ENCODE measurements around the gene ESR2.

- TF ChIP-seq, protein P1, sequence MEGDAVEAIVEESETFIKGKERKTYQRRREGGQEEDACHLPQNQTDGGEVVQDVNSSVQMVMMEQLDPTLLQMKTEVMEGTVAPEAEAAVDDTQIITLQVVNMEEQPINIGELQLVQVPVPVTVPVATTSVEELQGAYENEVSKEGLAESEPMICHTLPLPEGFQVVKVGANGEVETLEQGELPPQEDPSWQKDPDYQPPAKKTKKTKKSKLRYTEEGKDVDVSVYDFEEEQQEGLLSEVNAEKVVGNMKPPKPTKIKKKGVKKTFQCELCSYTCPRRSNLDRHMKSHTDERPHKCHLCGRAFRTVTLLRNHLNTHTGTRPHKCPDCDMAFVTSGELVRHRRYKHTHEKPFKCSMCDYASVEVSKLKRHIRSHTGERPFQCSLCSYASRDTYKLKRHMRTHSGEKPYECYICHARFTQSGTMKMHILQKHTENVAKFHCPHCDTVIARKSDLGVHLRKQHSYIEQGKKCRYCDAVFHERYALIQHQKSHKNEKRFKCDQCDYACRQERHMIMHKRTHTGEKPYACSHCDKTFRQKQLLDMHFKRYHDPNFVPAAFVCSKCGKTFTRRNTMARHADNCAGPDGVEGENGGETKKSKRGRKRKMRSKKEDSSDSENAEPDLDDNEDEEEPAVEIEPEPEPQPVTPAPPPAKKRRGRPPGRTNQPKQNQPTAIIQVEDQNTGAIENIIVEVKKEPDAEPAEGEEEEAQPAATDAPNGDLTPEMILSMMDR (IDR thresholded peaks at IDR 0.05) = no peak
- no peak for TF ChIP-seq POLR2A (IDR thresholded peaks at IDR 0.05)
- no peak for TF ChIP-seq POLR2AphosphoS5 (IDR thresholded peaks at IDR 0.05)
- TF ChIP-seq EP300 (IDR thresholded peaks at IDR 0.05; ENCODE audit: low read depth) = no peak
These were observed 115.4 kb downstream of the ESR2 start for GRCh38 chr14:64178814-64179213.

Measured in transverse colon (tissue), 4 donors.